ENCODE results near the gene IRF2BPL.

The IRF2BPL gene

DNA sequence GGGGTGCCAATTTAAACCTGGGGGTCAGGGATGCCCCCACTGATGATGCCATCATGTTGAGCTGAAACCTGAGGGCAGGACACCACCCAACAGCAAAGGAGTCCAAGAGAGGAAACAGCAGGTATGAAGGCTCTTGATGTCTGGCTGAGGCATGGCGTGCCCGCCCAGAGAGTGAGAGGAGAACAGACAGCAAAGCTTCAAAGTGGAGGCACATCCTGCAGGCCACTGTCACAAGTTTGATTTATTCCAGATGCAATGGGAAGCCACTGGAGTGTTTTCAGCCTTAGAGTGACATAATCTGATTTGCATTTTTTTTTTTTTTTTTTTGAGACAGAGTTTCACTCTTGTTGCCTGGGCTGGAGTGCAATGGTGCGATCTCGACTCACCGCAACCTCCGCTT is 34.8 kb downstream of the IRF2BPL start:
- no peak overlapping the region for H3K4me3 ChIP-seq (ENCODE audit: low read depth, low read length)

DNA sequence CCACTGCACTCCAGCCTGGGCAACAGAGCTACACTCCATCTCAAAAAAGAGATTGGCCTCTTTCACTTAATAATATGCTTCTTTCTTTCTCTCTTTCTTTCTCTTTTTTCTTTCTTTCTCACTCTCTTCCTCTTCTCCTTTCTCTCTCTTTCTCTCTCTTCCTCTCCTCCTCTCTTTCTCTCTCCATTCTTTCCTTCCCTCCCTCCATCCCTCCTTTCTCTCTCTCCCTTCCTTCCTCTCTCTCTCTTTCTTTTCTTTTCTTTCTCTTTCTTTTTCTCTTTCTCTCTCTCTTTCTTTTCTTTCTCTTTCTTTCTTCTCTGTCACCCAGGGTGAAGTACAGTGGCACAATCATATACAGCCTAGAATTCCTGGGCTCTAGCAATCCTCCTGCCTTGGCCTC is 38.4 kb downstream of the IRF2BPL start:
- H3K4me3 ChIP-seq (ENCODE audit: low read depth, low read length): no peak overlapping the region

DNA sequence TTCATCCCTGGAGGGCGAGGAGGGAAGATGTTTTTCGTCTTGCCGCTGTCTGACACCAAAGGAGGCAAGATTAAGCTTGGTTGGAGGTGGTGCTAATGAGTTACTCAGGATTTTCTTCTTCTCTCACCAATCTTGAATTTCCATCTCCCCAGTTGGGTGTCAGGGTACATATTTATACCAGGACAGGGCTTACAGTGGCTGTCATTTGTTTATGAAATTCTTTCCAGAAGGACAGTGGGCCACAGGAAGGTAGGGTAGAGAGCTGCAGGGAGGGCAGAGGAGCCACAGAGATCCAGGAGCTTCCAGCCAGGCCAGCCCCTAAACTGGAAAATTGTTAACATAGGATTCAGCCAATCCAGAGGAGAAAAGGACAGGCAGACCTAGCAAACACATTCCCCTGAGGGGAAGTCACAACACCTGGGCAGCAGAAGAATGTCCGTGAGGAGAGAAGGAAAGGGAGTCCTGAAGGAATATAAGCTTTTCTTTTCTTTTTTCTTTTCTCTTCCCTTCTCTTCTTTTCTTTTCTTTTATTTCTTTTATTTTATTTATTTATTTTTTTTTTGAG is 40.5 kb downstream of the IRF2BPL start:
- no peak overlapping the region for H3K4me3 ChIP-seq (ENCODE audit: low read depth, low read length)

GRCh38 chr14:76986231-76986565 is 42.3 kb downstream of the IRF2BPL start:
- H3K4me3 ChIP-seq (ENCODE audit: low read depth, low read length): no peak overlapping the region

DNA sequence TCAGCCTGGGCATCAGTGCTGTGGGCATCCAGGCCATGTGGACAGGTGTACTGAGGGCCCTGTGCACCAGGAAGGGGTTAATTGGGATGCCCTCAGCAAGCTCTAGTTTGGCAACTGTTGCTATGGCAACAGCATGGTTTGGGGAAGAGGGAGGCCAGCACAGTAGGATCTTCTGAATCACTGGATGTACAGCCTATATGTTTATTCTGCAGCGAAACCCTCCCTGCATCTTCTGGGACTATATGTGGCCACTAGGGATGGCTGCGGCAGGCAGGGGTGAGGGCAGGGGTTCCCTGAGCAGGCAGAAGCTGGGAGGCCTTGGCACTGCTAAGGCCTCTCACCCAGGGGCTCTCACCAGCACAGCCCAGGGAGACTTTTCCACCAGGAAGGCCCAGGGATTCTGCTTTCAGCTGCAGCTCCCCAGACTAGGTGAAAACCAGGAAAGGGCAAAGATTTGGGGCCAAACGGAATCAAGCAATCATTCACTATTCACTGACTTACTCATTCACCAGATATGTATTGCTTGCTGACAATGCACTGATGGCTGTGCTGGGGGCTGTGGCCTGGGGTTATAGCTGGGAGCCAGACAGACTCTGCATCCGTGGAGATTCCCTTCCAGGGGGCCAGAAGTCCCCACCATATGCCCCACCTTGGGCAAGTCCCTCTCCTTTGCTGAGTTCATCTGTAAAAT is 42.8 kb downstream of the IRF2BPL start:
- no peak overlapping the region for H3K4me3 ChIP-seq (ENCODE audit: low read depth, low read length)

DNA sequence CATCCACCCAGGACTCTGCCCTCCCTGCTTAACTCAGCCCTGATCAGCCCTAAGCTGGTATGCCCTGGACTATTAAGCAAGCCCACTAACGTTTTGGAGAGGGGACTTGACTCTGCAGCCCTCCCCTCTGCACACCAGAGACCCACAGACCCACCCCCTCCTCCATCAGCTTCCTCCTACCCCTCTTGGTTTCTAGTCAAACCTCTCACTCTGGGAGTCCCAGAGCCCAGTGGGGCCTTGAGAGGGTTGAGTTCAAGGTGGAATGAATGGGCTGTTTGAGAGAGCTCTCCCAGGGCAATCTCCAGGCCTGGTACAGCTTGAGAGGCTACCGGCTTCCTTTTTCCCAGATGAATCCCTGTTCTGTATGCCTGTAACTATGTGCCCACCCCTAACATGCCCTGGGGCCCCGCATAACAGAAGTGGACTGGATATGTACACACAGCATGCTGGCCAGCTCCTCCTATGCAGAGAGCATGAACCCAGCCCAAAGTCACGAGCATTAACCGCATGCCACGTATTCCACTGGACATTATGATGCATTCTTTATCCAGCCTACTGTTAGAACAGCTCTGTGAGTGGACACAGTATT is 43.6 kb downstream of the IRF2BPL start:
- no peak overlapping the region for H3K4me3 ChIP-seq (ENCODE audit: low read depth, low read length)

- no peak overlapping the region for H3K4me3 ChIP-seq (ENCODE audit: low read depth, low read length)
Measured at GRCh38 chr14:76984297-76984696, 44.2 kb downstream of the IRF2BPL start.

GRCh38 chr14:76981670-76982069 is 46.8 kb downstream of the IRF2BPL start:
- no peak overlapping the region for H3K4me3 ChIP-seq (ENCODE audit: low read depth, low read length)

- H3K4me3 ChIP-seq (ENCODE audit: low read depth, low read length): no peak overlapping the region
Measured at GRCh38 chr14:76977793-76978720, 50.5 kb downstream of the IRF2BPL start.

DNA sequence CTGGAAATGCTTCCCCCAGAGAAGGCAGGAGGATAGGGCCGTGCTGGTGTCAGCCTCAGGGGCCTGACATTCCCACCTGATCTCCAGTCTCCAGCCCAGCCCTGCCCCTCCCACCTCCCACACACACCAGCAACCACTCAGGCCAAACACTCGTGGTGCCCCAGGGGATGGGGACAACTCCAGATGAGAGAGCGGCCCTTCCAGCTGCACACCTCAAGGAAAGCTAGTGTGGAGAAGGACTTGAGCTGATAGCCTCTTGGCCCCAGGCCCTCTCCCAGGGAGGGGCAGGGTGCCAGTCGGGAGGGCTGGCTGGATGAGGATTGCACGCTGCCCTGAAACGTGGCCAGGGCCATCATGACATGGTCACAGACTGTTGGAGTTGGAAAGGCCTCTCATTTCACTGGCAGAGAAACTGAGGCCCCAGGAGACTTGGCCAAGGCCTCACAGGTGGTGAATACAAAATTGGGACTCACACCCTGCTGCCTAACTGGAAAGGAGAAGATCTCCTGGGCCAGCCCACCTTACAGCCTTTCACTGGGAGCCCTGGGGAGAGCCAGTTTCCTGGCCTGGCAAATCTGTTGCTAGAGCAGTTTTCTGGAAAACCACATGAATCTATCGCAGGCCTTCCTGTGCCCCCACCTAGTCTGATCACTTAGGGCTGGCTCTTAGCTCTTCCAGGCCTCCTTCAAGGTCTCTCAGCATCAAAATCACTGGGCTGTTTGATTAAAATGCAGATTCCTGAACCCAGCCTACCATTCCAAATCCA is 52.1 kb downstream of the IRF2BPL start:
- H3K4me3 ChIP-seq (ENCODE audit: low read depth, low read length): no peak overlapping the region

DNA sequence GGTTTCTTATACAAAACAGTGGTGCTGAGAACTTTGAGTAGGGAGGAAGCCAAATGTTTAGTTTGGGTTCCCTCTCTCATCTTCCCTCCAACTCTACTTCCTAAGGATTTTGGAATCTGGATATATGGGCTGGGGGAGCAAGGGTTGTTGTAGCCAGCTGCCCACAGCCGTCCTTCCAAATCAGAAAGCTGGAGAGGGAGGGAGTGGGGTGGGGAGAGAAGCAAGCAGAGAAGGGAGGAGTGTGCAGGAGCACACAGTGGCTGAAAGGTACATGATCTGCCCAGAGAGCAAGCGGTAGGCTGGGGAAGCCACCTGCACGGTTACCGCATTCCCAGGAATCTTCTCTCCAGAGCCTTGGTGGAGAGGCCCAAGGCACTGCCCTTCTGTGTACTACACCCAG is 52.7 kb downstream of the IRF2BPL start:
- H3K4me3 ChIP-seq (ENCODE audit: low read depth, low read length): no peak overlapping the region

GRCh38 chr14:76975051-76975450 is 53.5 kb downstream of the IRF2BPL start:
- H3K4me3 ChIP-seq (ENCODE audit: low read depth, low read length): no peak overlapping the region

All from iPS-11a (cell line).